Left ventricle myocardium superior (tissue), 1 donor: ENCODE data around the gene RAET1E. TPM values are rescaled to one million over a fixed set of nuclear protein-coding genes. Genes with fewer than 3 reads are reported as not detected.
A peak's percentile ranks its signal among the peaks of the same experiment; 100 is the strongest.
"Not testable (repeated sequence)": the region's sequence is repeated elsewhere in the genome, so short reads cannot be mapped to it uniquely, and the experiment has no call there.

ENCODE experiments used
- ATAC-seq: fragments of 200-7000 bp; cut with Tn5 transposase; one replicate; pipeline ENCODE4 v1.9.1; 2020; ENCODE audit warnings: mild to moderate bottlenecking, moderate library complexity
- DNase-seq: peaks from one replicate; pipeline ENCODE4 v3.0.0-alpha.2; 2020
- intact Hi-C: fragments of 100-400 bp; cut with micrococcal nuclease; formaldehyde crosslinking; loops from one replicate; pipeline ENCODE4 v1.11.0; 2022
- long read RNA-seq: library from polyadenylated mRNA; unstranded; transcript quantifications from one replicate; pipeline ENCODE4 v2.0.0, GENCODE V29; 2021
- total RNA-seq: library from RNA; stranded (reverse); fragmentation: NEBNext Ultra II Directional; extraction: Animal tissue kit (Norgen Biotek cat#: 25700); gene quantifications from one replicate; pipeline ENCODE4 v1.2.1, GENCODE V29; 2021
- donor health status: DM: no; HTN: yes; CAD: no; lungs with severe emphysema.

RAET1E gene
- total RNA-seq: 0.79 TPM
- long read RNA-seq: 0 reads

GRCh38 chr6:149897855-149898744, at the start of gene RAET1E:
Gene RAET1E (minus strand): TSS chr6:149898113. CDS start chr6:149890901, 7,212 bp downstream.
- intact Hi-C loops: no loop called here
- DNase-seq (no peak), ATAC-seq (no peak)

DNA sequence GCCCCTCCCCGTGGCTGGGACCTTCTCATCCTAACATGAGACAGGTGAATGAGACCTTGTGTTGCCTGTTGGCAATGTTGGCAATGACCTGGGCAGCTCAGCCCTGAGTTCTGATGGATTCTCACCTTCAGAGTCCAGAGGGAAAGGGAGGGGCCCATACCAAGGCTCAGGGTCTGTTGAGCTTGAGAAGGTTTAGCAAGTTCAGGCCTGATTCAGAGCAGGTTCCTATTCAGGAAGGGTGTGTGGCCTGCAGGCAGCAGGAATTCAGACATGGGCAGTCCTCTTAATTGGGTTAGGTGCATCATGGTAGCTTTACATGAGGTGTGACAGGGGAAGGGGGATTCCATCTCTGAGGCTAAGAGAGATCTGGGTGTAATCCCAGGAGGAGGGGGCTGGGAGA, 49.6 kb upstream of the RAET1E start:
- intact Hi-C loops, DNase-seq, ATAC-seq: not testable (repeated sequence)

DNA sequence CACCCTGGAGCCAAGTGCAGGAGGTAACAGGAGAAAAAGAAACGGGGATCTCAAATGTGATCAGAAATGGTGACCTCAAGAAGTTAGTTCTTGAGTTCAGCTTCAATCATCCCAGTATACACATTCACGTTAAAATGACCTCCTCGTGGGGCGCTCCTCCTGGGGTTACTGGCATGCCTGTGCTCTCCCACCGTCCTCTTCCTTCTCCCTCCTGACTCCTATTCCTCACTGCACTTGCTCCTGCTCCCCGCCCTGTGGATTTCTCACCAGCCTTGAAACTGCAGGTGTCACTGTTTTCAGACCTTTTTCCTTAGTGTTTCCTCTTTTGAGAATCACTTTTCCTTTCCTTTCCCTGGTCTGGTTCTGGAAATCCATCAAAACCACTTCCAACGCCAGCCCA, 48.7 kb upstream of the RAET1E start:
- ATAC-seq, intact Hi-C loops: not testable (repeated sequence)

GRCh38 chr6:149945276-149945675, 47.4 kb upstream of the RAET1E start:
- DNase-seq, ATAC-seq, intact Hi-C loops: not testable (repeated sequence)

More for the DNA sequence above, 48.7 kb upstream of the RAET1E start:
- DNase-seq: not testable (repeated sequence)

GRCh38 chr6:149943321-149943720, 45.4 kb upstream of the RAET1E start:
- DNase-seq, ATAC-seq, intact Hi-C loops: not testable (repeated sequence)

- intact Hi-C loops: no loop called here
- ATAC-seq: peak; percentile 8
- no peak for DNase-seq
Observed at GRCh38 chr6:149942461-149942829, 44.5 kb upstream of the RAET1E start.

DNA sequence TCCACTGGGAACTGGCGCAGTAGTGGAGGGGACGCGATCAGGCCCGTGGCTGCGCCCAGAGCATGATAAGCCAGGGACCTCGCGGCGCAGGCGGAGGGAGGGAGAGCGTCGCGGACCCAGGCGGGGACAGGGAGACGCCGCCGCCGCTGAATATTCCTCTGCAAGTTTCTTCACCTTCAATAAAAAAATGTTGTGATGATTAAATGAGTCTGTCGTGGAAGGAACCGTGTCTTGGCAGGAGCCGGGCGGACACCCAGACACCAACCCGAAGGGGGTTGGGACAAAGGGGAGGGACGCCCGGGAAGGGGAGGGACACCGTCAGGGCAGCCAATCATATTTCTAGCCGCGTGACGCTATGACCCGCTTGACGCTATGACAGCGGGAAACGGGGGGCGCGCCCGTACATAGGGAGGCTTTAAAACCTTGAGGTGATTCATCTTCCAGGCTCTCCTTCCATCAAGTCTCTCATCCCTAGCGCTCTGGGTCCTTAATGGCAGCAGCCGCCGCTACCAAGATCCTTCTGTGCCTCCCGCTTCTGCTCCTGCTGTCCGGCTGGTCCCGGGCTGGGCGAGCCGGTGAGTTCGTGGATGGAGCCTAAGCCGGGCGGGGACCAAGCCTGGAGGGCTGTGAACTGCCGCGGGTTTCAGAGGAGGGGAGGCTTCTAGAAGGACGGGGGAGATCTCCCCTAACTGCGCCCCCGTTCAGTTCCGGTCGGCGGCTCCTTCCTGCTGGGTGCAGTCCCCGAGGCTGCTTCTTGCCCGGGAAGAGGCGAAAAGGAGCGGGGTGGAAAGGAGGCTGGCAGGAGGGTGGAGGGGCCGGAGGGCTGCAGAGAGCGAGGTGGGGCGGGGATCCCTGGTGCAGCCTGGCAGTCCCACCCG, 43.9 kb upstream of the RAET1E start, which contains the start of gene ULBP2:
TSS of gene ULBP2 (plus strand) at position 432 of the 878 bp plus-strand sequence. CDS start at position 491, 59 bp downstream.
- ATAC-seq (peak; percentile 98), DNase-seq (peak; percentile 87)
- intact Hi-C loops: no loop called here

DNA sequence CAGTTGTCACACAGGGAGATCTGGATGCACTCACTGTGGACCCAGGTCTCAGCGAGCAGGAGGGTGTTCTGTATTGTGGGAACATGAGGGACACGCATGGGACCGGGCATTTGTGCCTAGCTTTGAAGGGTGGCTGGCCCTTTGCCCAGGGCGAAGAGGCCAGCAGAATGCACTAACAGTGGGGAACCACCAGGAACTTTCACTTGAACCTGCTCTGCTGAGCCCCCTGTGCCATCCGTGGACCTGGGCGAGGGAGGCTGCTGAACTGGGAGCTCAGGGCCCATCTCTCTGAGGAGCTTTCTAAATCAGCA, 42.7 kb upstream of the RAET1E start:
- DNase-seq: no peak

DNA sequence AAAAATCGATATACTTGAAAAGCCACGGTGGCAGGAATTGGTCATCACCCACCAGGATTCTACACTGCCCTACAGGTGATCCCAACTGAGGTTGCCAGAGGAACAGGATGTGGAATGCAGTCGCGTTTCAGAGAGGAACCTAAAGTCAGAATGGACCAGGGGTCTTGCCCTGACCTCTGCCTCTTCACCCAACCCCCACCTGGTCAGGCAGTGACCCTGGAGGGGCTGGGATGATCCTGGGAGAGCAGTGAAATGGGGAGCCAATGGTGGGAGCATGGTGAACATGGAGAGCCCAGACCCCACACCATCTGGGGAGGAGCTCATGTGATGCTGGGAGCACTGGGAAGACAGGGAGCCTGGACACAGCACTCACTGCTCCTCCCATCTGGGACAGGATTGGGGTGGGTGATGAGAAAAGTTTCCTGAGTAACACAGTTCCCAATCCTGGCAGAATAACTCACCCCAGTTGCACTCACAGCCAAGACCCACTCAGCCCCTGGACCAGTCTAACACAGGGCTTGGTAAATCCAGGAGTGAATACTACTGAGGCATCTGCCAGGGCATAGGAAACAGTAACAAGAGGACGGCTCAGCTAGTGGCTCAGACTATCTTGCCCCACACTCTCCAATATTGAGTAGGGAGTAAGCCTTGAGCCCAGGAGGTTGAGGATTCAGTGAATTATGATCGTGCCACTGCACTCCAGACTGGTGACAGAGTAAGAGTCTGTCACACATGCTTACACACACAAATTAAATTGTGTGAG, 42.2 kb upstream of the RAET1E start:
- intact Hi-C loops: loop anchor here (5.0 kb wide), 1 partner anchor 62 kb away; no protein-coding TSS in a partner anchor
- no peak for ATAC-seq
- no peak for DNase-seq

More for the DNA sequence above, 42.7 kb upstream of the RAET1E start:
- intact Hi-C loops: no loop called here
- ATAC-seq: no peak

- intact Hi-C loops: loop anchor here (5.0 kb wide), 1 partner anchor 63 kb away; no protein-coding TSS in a partner anchor
- DNase-seq: no peak
Observed at GRCh38 chr6:149939356-149939648, 41.4 kb upstream of the RAET1E start.

GRCh38 chr6:149938571-149939355, 40.9 kb upstream of the RAET1E start:
- intact Hi-C loops: loop anchor here (5.0 kb wide), 1 partner anchor 64 kb away; no protein-coding TSS in a partner anchor
- DNase-seq: no peak
- no peak for ATAC-seq

More at GRCh38 chr6:149939356-149939648, 41.4 kb upstream of the RAET1E start:
- no peak for ATAC-seq

DNA sequence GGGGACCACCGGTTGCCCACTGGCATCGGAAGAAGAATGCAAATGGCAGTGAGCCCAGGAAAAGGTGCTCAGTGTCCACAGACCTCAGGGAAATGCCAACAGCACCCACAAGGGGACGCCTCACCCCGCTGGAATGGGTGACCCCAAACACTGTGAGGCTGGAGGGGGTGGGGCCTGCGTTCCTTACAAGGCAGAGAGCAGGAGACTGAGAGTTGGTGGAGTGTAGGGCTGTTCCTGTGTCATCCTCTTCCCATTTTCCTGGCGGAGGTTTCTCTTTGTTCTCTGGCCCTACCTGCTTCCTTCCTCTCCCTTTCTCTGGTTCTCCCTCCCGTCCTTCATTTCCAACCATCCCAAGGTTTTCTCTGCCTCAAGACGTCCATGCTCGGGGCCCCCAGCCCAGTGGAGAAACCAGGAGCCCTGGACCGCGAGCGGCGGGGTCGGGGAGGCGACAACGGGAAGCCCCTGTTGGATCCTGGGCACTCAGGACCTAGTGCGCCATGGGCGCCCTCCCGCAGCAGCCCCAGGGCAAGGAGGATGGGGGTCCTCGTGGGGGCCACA, 40.2 kb upstream of the RAET1E start:
- ATAC-seq, DNase-seq: not testable (repeated sequence)
- intact Hi-C loops: loop anchor here (5.0 kb wide), 1 partner anchor 64 kb away; no protein-coding TSS in a partner anchor

DNA sequence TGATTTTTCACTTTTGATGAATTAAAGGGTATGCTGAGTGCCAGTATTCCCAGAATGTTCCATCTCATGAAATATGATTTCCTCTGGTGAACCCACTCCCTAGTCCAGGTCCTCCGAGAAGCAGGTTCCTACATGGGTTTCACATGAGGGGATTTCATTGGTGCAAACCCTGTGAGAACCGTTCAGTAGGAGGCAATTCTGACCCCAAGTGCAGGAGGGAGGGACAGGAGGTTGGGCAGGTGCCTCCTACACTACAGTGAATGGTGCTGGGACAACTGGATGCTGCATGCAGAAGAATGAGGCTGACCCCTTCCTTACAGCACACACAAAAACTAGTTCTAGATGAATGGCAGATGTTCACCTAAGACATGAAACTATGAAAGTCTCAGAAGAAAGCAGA, 38.8 kb upstream of the RAET1E start:
- intact Hi-C loops: loop anchor here (5.0 kb wide), 1 partner anchor 66 kb away; no protein-coding TSS in a partner anchor
- no peak for ATAC-seq
- DNase-seq: no peak

- ATAC-seq (no peak), DNase-seq (no peak)
- intact Hi-C loops: loop anchor here (5.0 kb wide), 1 partner anchor 67 kb away; no protein-coding TSS in a partner anchor
Observed at GRCh38 chr6:149935668-149936067, 37.8 kb upstream of the RAET1E start.

GRCh38 chr6:149935246-149935645, 37.3 kb upstream of the RAET1E start:
- intact Hi-C loops: loop anchor here (5.0 kb wide), 1 partner anchor 67 kb away; no protein-coding TSS in a partner anchor
- no peak for DNase-seq
- ATAC-seq: no peak

- ATAC-seq: peak; percentile 74
- DNase-seq: peak; percentile 46
- intact Hi-C loops: loop anchor here (5.0 kb wide), 2 partner anchors 68 to 83 kb away; no protein-coding TSS in a partner anchor
Observed at GRCh38 chr6:149934249-149935156, 36.6 kb upstream of the RAET1E start.
